ENCODE results near the gene PVALEF.

The PVALEF gene

GRCh38 chr17:81190591-81190990 is 25.3 kb downstream of the PVALEF start:
- TF ChIP-seq, protein P1, sequence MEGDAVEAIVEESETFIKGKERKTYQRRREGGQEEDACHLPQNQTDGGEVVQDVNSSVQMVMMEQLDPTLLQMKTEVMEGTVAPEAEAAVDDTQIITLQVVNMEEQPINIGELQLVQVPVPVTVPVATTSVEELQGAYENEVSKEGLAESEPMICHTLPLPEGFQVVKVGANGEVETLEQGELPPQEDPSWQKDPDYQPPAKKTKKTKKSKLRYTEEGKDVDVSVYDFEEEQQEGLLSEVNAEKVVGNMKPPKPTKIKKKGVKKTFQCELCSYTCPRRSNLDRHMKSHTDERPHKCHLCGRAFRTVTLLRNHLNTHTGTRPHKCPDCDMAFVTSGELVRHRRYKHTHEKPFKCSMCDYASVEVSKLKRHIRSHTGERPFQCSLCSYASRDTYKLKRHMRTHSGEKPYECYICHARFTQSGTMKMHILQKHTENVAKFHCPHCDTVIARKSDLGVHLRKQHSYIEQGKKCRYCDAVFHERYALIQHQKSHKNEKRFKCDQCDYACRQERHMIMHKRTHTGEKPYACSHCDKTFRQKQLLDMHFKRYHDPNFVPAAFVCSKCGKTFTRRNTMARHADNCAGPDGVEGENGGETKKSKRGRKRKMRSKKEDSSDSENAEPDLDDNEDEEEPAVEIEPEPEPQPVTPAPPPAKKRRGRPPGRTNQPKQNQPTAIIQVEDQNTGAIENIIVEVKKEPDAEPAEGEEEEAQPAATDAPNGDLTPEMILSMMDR (IDR thresholded peaks at IDR 0.05; ENCODE audit: borderline replicate concordance, control extremely low read depth, extremely low read depth, insufficient read depth, missing control alignments), result no peak
- no peak for DNase-seq (ENCODE audit: low spot score)
- in situ Hi-C loops (cut with MboI; ENCODE audit: low sequenced_read_pairs, unreplicated experiment), result no loop called here

- in situ Hi-C loops (cut with MboI; ENCODE audit: low sequenced_read_pairs, unreplicated experiment), result no loop called here
- TF ChIP-seq, protein P1 (IDR thresholded peaks at IDR 0.05; ENCODE audit: borderline replicate concordance, control extremely low read depth, extremely low read depth, insufficient read depth, missing control alignments), result no peak
- DNase-seq (ENCODE audit: low spot score), result no peak
Measured at GRCh38 chr17:81191116-81191515, 25.8 kb downstream of the PVALEF start.

DNA sequence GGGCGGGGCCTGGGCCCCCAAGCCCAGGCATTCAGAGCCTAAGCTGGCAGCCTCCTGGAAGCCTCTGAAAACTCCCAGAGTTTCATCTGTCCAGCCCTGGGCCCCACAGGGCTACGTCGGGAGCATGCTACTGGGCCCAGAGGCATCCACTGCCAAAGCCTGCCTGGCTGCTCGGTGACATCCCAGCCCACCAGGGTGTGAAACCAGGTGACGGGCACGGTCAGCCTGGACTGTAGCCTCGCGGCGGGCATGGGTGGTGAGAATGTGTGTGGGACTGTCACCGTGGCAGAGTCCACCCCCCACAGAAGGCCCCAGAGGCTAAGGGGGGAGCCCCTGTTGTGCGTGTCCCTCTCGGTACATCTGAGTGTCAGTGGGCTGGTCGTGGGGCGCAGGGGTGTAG is 26.3 kb downstream of the PVALEF start:
- in situ Hi-C loops (cut with MboI; ENCODE audit: low sequenced_read_pairs, unreplicated experiment), result no loop called here
- TF ChIP-seq, protein P1 (IDR thresholded peaks at IDR 0.05; ENCODE audit: borderline replicate concordance, control extremely low read depth, extremely low read depth, insufficient read depth, missing control alignments), result no peak
- no peak for DNase-seq (ENCODE audit: low spot score)

- in situ Hi-C loops (cut with MboI; ENCODE audit: low sequenced_read_pairs, unreplicated experiment), result no loop called here
- no peak for DNase-seq (ENCODE audit: low spot score)
- TF ChIP-seq, protein P1 (IDR thresholded peaks at IDR 0.05; ENCODE audit: borderline replicate concordance, control extremely low read depth, extremely low read depth, insufficient read depth, missing control alignments), result no peak
Measured at GRCh38 chr17:81192386-81193050, 27.2 kb downstream of the PVALEF start.

GRCh38 chr17:81193051-81193410 is 27.7 kb downstream of the PVALEF start:
- in situ Hi-C loops (cut with MboI; ENCODE audit: low sequenced_read_pairs, unreplicated experiment), result no loop called here
- DNase-seq (ENCODE audit: low spot score), result no peak
- TF ChIP-seq, protein P1 (IDR thresholded peaks at IDR 0.05; ENCODE audit: borderline replicate concordance, control extremely low read depth, extremely low read depth, insufficient read depth, missing control alignments), result no peak

GRCh38 chr17:81193470-81194224 is 28.3 kb downstream of the PVALEF start:
- TF ChIP-seq, protein P1 (IDR thresholded peaks at IDR 0.05; ENCODE audit: borderline replicate concordance, control extremely low read depth, extremely low read depth, insufficient read depth, missing control alignments), result no peak
- peak; percentile 71 for DNase-seq (ENCODE audit: low spot score)
- in situ Hi-C loops (cut with MboI; ENCODE audit: low sequenced_read_pairs, unreplicated experiment), result no loop called here
